Vagina (tissue), 2 donors: ENCODE measurements around the gene SFT2D3. TPM values are rescaled to one million over a fixed set of nuclear protein-coding genes. Genes with fewer than 3 reads are reported as not detected.

Experiments
- DNase-seq, 2 donors: peaks; one replicate each; pipeline ENCODE4 v3.0.0-alpha.2; 2017; ENCODE audit errors: extremely low spot score in 2 of 2
- H3K27ac ChIP-seq: fragments of 200-600 bp; sonication (generic); one replicate; pipeline ENCODE4 v1.5.1; 2019
- H3K27me3 ChIP-seq: fragments of 200-600 bp; sonication (generic); one replicate; pipeline ENCODE4 v1.5.1; 2019
- H3K36me3 ChIP-seq, 2 donors: fragments of 200-600 bp; sonication (generic); one replicate each; pipeline ENCODE4 v1.5.1; 2017 to 2019
- H3K4me1 ChIP-seq: fragments of 200-600 bp; sonication (generic); one replicate; pipeline ENCODE4 v1.5.1; 2019
- H3K4me3 ChIP-seq, 2 donors: fragments of 200-600 bp; sonication (generic); 1 replicate in 1 of 2; 2 replicates in 1 of 2; pipeline ENCODE4 v1.5.1; 2016 to 2019
- H3K9me3 ChIP-seq: fragments of 200-600 bp; sonication (generic); one replicate; pipeline ENCODE4 v1.5.1; 2019
- CTCF ChIP-seq, 3 experiments: fragments of 450-650 bp in 2 of 3; fragments of 200-600 bp in 1 of 3; sonication (generic) in 1 of 3; IDR thresholded peaks; one replicate each; pipeline ENCODE4 v1.5.1; 2017 to 2019; ENCODE audit warnings: antibody characterized with exemption in 3 of 3, mild to moderate bottlenecking in 2 of 3, moderate library complexity in 2 of 3
- POLR2A ChIP-seq, 2 donors: fragments of 450-650 bp; IDR thresholded peaks; one replicate each; pipeline ENCODE4 v1.6.1; 2017; ENCODE audit warnings: antibody characterized with exemption in 2 of 2, mild to moderate bottlenecking in 2 of 2, moderate library complexity in 2 of 2
- POLR2AphosphoS5 ChIP-seq, 2 donors: sonication (generic); formaldehyde crosslinking; IDR thresholded peaks; one replicate each; pipeline ENCODE4 v1.9.0; 2017; ENCODE audit warnings: antibody characterized with exemption in 2 of 2, mild to moderate bottlenecking in 2 of 2, low read depth in 1 of 2; ENCODE audit not compliant: insufficient read depth in 1 of 2
- intact Hi-C: fragments of 100-400 bp; cut with DNase I; formaldehyde crosslinking; loops from one replicate; pipeline ENCODE4 v1.15.1; 2023
- total RNA-seq: library from RNA; depleted of rRNA; stranded (reverse); fragments of >200 nt; gene quantifications from one replicate; pipeline ENCODE4 v1.2.3, GENCODE V29; 2016

Gene SFT2D3
- total RNA-seq, 1 donor from 2014 or later: 3.7 TPM

- no peak for TF ChIP-seq POLR2A (IDR thresholded peaks at IDR 0.05)
- TF ChIP-seq CTCF (IDR thresholded peaks at IDR 0.05): no peak
- TF ChIP-seq POLR2AphosphoS5 (IDR thresholded peaks at IDR 0.05; ENCODE audit: insufficient read depth in 1 of 2, low read depth in 1 of 2): no peak
- H3K9me3 ChIP-seq: no peaks in the 10 kb centered on the region
- no peak overlapping the region for H3K4me3 ChIP-seq
- peaks cover 47% of the 10 kb centered on the region for H3K4me1 ChIP-seq
- no peaks in the 10 kb centered on the region for H3K27me3 ChIP-seq
- H3K27ac ChIP-seq: peak overlapping the region; percentile 49
- DNase-seq: no peak
- intact Hi-C loops: loop anchor here (10.0 kb wide), 1 partner anchor 110 kb away; the partner anchor contains the start of gene WDR33
- H3K36me3 ChIP-seq: peaks cover 0 to 23% of the 10 kb centered on the region in 2 donors
These were observed 3.5 kb downstream of the SFT2D3 start for GRCh38 chr2:127704641-127705390.

DNA sequence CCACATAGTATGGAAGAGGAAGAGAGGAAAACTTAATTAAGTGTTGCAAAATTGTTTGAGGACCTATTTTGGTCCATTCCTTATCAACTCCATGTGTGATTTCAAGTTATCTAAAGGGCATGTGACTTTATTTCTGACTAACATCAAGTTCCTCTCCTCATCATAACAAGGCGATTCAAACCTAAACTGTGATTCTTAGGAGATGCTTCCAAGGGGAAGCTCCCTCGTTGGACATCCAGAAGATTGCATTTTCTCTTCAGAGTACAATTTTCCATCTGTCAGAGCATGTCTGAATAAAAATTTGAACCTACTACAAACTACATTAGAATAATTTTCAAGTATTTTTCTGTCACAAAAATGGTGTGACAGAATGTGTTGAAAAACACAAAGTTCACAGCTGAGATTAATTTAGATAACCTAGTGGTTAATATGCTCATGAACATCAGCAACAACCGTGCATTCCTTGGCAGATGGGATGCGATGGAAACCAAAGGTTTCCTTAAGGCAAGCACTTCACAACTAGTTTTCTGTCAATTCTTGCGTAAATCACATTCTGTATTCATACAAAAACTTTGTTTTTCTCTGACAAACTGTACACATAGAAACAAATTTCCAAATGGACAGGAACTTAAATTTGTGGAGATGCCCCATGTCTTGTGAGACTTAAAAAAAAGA is 4.2 kb downstream of the SFT2D3 start:
- TF ChIP-seq CTCF (IDR thresholded peaks at IDR 0.05) (no peak), POLR2AphosphoS5 (IDR thresholded peaks at IDR 0.05; ENCODE audit: insufficient read depth in 1 of 2, low read depth in 1 of 2) (peak in 1 of 2 donors; percentile 19)
- Histone ChIP-seq H3K9me3 (no peaks in the 10 kb centered on the region), H3K4me3 (no peak overlapping the region), H3K27ac (peak overlapping the region; percentile 39), H3K27me3 (no peaks in the 10 kb centered on the region), H3K4me1 (peaks cover 43% of the 10 kb centered on the region), H3K36me3 (peaks cover 0 to 23% of the 10 kb centered on the region in 2 donors)
- intact Hi-C loops: loop anchor here (10.0 kb wide), 1 partner anchor 109 kb away; the partner anchor contains the start of gene WDR33
- DNase-seq: no peak

DNA sequence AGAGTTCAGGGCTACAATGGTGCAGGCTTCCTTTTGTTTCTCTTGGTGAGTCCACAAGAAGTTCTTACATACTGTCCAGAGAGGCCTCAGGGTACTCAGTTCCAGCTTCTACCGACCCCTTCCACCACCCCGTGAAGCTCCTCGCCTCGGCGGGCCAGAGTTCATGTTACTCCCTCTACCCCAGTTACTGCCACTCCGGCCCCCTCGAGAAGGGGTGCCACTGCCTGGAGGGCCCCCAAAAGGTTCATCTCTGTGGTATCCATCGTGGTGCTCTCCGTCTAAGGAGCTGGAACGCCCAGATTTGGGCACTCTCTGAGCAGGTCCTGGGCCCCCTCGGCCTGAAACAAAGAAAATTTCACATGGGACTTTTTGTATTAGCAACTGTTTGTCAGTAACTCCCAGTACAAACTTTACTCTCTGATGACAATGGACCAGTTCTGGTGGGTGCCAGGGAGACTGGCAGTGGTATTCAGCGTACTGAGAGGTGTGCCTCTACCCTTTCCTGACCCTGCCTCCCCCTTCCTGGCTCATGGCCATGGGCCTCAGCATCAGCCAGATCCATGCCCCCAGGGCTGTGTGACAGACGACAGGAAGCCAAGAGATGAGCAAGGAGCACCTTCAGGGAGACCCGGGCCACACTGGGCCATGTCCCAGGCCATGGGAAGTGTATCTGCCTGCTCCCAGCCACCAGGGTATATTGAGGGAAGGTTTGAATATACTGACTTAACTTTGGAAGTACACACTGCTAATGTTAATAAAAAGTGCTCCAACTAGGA is 5.1 kb downstream of the SFT2D3 start:
- H3K4me1 ChIP-seq: peaks cover 39% of the 10 kb centered on the region
- no peak for DNase-seq
- peaks cover 0 to 23% of the 10 kb centered on the region in 2 donors for H3K36me3 ChIP-seq
- peak overlapping the region; percentile 39 for H3K27ac ChIP-seq
- no peaks in the 10 kb centered on the region for H3K9me3 ChIP-seq
- TF ChIP-seq POLR2A (IDR thresholded peaks at IDR 0.05) (no peak), POLR2AphosphoS5 (IDR thresholded peaks at IDR 0.05; ENCODE audit: insufficient read depth in 1 of 2, low read depth in 1 of 2) (no peak), CTCF (IDR thresholded peaks at IDR 0.05) (no peak)
- intact Hi-C loops: loop anchor here (10.0 kb wide), 1 partner anchor 108 kb away; the partner anchor contains the start of gene WDR33
- H3K27me3 ChIP-seq: no peaks in the 10 kb centered on the region
- H3K4me3 ChIP-seq: no peak overlapping the region

GRCh38 chr2:127707890-127708648 is 6.8 kb downstream of the SFT2D3 start:
- H3K27me3 ChIP-seq: no peaks in the 10 kb centered on the region
- H3K27ac ChIP-seq: no peak overlapping the region
- no peak overlapping the region for H3K4me3 ChIP-seq
- DNase-seq: no peak
- H3K9me3 ChIP-seq: no peaks in the 10 kb centered on the region
- H3K36me3 ChIP-seq: peaks cover 0 to 23% of the 10 kb centered on the region in 2 donors
- intact Hi-C loops: loop anchor here (10.0 kb wide), 1 partner anchor 107 kb away; the partner anchor contains the start of gene WDR33
- peaks cover 28% of the 10 kb centered on the region for H3K4me1 ChIP-seq
- TF ChIP-seq POLR2AphosphoS5 (IDR thresholded peaks at IDR 0.05; ENCODE audit: insufficient read depth in 1 of 2, low read depth in 1 of 2) (no peak), POLR2A (IDR thresholded peaks at IDR 0.05) (no peak), CTCF (IDR thresholded peaks at IDR 0.05) (no peak)
